Measurements from ENCODE around the gene TPI1. TPM values are rescaled to one million over a fixed set of nuclear protein-coding genes. Genes with fewer than 3 reads are reported as not detected.

TPI1 gene
- total and polyA plus RNA-seq, 4 donors, result 190 to 547 (median 396) TPM

DNA sequence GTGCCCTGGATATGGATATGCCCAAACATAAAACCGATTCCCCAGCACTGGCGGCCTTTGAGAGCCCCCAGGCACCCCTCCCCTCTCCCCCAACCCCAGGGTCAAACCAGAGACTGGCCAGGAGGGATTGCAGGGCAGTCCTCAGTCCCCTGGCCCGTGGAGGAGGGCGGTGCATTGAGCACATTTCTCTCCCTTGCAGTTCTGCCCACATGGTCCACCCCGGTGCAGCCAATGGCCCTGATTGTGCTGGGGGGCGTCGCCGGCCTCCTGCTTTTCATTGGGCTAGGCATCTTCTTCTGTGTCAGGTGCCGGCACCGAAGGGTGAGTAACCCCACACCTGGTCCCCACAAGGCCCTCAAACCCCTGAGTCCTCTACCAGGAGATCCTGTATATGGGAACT is 49.1 kb upstream of the TPI1 start:
- Histone ChIP-seq H3K9ac (ENCODE audit: low read depth in 1 of 2, low read length in 2 of 2) (peak overlapping the region in 1 of 2 donors; percentile 77), H3K27ac (ENCODE audit: low read depth in 1 of 2, low read length in 2 of 2) (peak overlapping the region; percentile 60 to 72), H3K27me3 (ENCODE audit: control insufficient read depth in 4 of 4, insufficient read depth in 4 of 4, low read length in 3 of 4) (no peaks in the 10 kb centered on the region), H3K36me3 (ENCODE audit: control insufficient read depth in 4 of 4, insufficient read depth in 3 of 4, low read depth in 1 of 4, low read length in 3 of 4) (no peaks in the 10 kb centered on the region), H3K4me1 (ENCODE audit: control insufficient read depth in 4 of 4, insufficient read depth in 4 of 4, low read length in 3 of 4) (peaks cover 0 to 38% (median 28%) of the 10 kb centered on the region in 4 donors), H3K9me3 (ENCODE audit: control insufficient read depth in 4 of 4, low read length in 3 of 4) (no peaks in the 10 kb centered on the region), H3K4me3 (ENCODE audit: low read depth in 1 of 3, low read length in 3 of 3) (peak overlapping the region in 2 of 3 donors; percentile 14 to 71)
- 50% methylated on average over 10 of the region's 10 CpGs for WGBS
- TF ChIP-seq SP1 (IDR thresholded peaks at IDR 0.05), result peak; percentile 52
- peak in 1 of 2 donors; percentile 20 for TF ChIP-seq RXRA (IDR thresholded peaks at IDR 0.05)
- TF ChIP-seq MAX (IDR thresholded peaks at IDR 0.05), result no peak
- TF ChIP-seq GABPA (IDR thresholded peaks at IDR 0.05 in 1 of 2, conservative IDR thresholded peaks at IDR 0.05 in 1 of 2), result no peak
- peak; percentile 66 for DNase-seq (ENCODE audit: low spot score)

GRCh38 chr12:6818645-6819044 is 48.7 kb upstream of the TPI1 start:
- H3K27ac ChIP-seq (ENCODE audit: low read depth in 1 of 2, low read length in 2 of 2), result peak overlapping the region; percentile 60 to 72
- peak overlapping the region in 2 of 3 donors; percentile 26 to 71 for H3K4me3 ChIP-seq (ENCODE audit: low read depth in 1 of 3, low read length in 3 of 3)
- H3K9me3 ChIP-seq (ENCODE audit: control insufficient read depth in 4 of 4, low read length in 3 of 4), result no peaks in the 10 kb centered on the region
- WGBS, result 59% methylated on average over 5 of the region's 5 CpGs
- peaks cover 0 to 38% (median 28%) of the 10 kb centered on the region in 4 donors for H3K4me1 ChIP-seq (ENCODE audit: control insufficient read depth in 4 of 4, insufficient read depth in 4 of 4, low read length in 3 of 4)
- H3K36me3 ChIP-seq (ENCODE audit: control insufficient read depth in 4 of 4, insufficient read depth in 3 of 4, low read depth in 1 of 4, low read length in 3 of 4), result no peaks in the 10 kb centered on the region
- TF ChIP-seq FOXA1 (IDR thresholded peaks at IDR 0.05) (no peak), TAF1 (conservative IDR thresholded peaks at IDR 0.05) (no peak), JUND (IDR thresholded peaks at IDR 0.05) (no peak), HNF4A (conservative IDR thresholded peaks at IDR 0.05) (no peak), HNF4G (IDR thresholded peaks at IDR 0.05) (no peak), SP1 (IDR thresholded peaks at IDR 0.05) (no peak), NR2F2 (IDR thresholded peaks at IDR 0.05) (no peak), RAD21 (IDR thresholded peaks at IDR 0.05) (no peak)
- no peaks in the 10 kb centered on the region for H3K27me3 ChIP-seq (ENCODE audit: control insufficient read depth in 4 of 4, insufficient read depth in 4 of 4, low read length in 3 of 4)
- peak overlapping the region in 1 of 2 donors; percentile 77 for H3K9ac ChIP-seq (ENCODE audit: low read depth in 1 of 2, low read length in 2 of 2)
- DNase-seq (ENCODE audit: low spot score), result no peak

DNA sequence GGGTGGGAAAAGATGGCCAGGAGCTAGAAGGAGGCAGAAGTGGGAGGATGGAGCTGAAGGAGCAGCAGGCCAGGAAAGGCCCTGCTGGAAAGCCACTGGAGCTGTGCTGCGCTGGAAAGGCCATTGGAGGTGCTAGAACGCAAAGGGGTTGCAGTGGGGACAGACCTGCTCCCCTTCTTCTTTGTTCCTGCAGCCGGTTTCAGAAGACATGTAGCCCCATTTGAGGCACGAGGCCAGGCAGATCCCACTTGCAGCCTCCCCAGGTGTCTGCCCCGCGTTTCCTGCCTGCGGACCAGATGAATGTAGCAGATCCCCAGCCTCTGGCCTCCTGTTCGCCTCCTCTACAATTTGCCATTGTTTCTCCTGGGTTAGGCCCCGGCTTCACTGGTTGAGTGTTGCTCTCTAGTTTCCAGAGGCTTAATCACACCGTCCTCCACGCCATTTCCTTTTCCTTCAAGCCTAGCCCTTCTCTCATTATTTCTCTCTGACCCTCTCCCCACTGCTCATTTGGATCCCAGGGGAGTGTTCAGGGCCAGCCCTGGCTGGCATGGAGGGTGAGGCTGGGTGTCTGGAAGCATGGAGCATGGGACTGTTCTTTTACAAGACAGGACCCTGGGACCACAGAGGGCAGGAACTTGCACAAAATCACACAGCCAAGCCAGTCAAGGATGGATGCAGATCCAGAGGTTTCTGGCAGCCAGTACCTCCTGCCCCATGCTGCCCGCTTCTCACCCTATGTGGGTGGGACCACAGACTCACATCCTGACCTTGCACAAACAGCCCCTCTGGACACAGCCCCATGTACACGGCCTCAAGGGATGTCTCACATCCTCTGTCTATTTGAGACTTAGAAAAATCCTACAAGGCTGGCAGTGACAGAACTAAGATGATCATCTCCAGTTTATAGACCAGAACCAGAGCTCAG is 48.0 kb upstream of the TPI1 start:
- Histone ChIP-seq H3K4me3 (ENCODE audit: low read depth in 1 of 3, low read length in 3 of 3) (peak overlapping the region in 2 of 3 donors; percentile 26 to 71), H3K4me1 (ENCODE audit: control insufficient read depth in 4 of 4, insufficient read depth in 4 of 4, low read length in 3 of 4) (peaks cover 0 to 38% (median 28%) of the 10 kb centered on the region in 4 donors), H3K9me3 (ENCODE audit: control insufficient read depth in 4 of 4, low read length in 3 of 4) (no peaks in the 10 kb centered on the region), H3K9ac (ENCODE audit: low read depth in 1 of 2, low read length in 2 of 2) (peak overlapping the region in 1 of 2 donors; percentile 77), H3K27me3 (ENCODE audit: control insufficient read depth in 4 of 4, insufficient read depth in 4 of 4, low read length in 3 of 4) (no peaks in the 10 kb centered on the region), H3K27ac (ENCODE audit: low read depth in 1 of 2, low read length in 2 of 2) (peak overlapping the region; percentile 60 to 72), H3K36me3 (ENCODE audit: control insufficient read depth in 4 of 4, insufficient read depth in 3 of 4, low read depth in 1 of 4, low read length in 3 of 4) (no peaks in the 10 kb centered on the region)
- no peak for DNase-seq (ENCODE audit: low spot score)
- 75% methylated on average over 13 of the region's 13 CpGs for WGBS
- TF ChIP-seq NR2F2 (IDR thresholded peaks at IDR 0.05), result no peak
- no peak for TF ChIP-seq EGR1 (IDR thresholded peaks at IDR 0.05; ENCODE audit: low read depth in 2 of 2)
- TF ChIP-seq RAD21 (IDR thresholded peaks at IDR 0.05), result no peak
- TF ChIP-seq SP1 (IDR thresholded peaks at IDR 0.05), result no peak
- no peak for TF ChIP-seq FOXA2 (IDR thresholded peaks at IDR 0.05)
- no peak for TF ChIP-seq HNF4G (IDR thresholded peaks at IDR 0.05)
- no peak for TF ChIP-seq GABPA (IDR thresholded peaks at IDR 0.05 in 1 of 2, conservative IDR thresholded peaks at IDR 0.05 in 1 of 2)
- no peak for TF ChIP-seq MAX (IDR thresholded peaks at IDR 0.05)
- no peak for TF ChIP-seq FOXA1 (IDR thresholded peaks at IDR 0.05)
- TF ChIP-seq, protein P1, sequence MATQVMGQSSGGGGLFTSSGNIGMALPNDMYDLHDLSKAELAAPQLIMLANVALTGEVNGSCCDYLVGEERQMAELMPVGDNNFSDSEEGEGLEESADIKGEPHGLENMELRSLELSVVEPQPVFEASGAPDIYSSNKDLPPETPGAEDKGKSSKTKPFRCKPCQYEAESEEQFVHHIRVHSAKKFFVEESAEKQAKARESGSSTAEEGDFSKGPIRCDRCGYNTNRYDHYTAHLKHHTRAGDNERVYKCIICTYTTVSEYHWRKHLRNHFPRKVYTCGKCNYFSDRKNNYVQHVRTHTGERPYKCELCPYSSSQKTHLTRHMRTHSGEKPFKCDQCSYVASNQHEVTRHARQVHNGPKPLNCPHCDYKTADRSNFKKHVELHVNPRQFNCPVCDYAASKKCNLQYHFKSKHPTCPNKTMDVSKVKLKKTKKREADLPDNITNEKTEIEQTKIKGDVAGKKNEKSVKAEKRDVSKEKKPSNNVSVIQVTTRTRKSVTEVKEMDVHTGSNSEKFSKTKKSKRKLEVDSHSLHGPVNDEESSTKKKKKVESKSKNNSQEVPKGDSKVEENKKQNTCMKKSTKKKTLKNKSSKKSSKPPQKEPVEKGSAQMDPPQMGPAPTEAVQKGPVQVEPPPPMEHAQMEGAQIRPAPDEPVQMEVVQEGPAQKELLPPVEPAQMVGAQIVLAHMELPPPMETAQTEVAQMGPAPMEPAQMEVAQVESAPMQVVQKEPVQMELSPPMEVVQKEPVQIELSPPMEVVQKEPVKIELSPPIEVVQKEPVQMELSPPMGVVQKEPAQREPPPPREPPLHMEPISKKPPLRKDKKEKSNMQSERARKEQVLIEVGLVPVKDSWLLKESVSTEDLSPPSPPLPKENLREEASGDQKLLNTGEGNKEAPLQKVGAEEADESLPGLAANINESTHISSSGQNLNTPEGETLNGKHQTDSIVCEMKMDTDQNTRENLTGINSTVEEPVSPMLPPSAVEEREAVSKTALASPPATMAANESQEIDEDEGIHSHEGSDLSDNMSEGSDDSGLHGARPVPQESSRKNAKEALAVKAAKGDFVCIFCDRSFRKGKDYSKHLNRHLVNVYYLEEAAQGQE (IDR thresholded peaks at IDR 0.05), result no peak

All from liver (tissue), 9 donors.